Skeletal muscle tissue (tissue), 4 donors: ENCODE measurements around the gene PEX3. TPM values are rescaled to one million over a fixed set of nuclear protein-coding genes. Genes with fewer than 3 reads are reported as not detected.

ENCODE experiments used
- H3K27ac ChIP-seq: one replicate; pipeline ENCODE4 v1.7.0; 2013; ENCODE audit warnings: mild to moderate bottlenecking, low read depth, low read length, inconsistent platforms
- H3K27me3 ChIP-seq, 3 donors: one replicate each; pipeline ENCODE4 v1.7.0; 2013; ENCODE audit warnings: low read length in 3 of 3; ENCODE audit not compliant: control insufficient read depth in 3 of 3, insufficient read depth in 3 of 3
- H3K36me3 ChIP-seq, 3 donors: one replicate each; pipeline ENCODE4 v1.7.0; 2013; ENCODE audit warnings: low read length in 3 of 3; ENCODE audit not compliant: control insufficient read depth in 3 of 3, insufficient read depth in 3 of 3
- H3K4me1 ChIP-seq, 3 donors: one replicate each; pipeline ENCODE4 v1.7.0; 2013; ENCODE audit warnings: low read length in 3 of 3, mild to moderate bottlenecking in 3 of 3; ENCODE audit not compliant: control insufficient read depth in 3 of 3, insufficient read depth in 3 of 3
- H3K4me3 ChIP-seq, 3 donors: one replicate each; pipeline ENCODE4 v1.7.0; 2013; ENCODE audit warnings: low read length in 3 of 3
- H3K9ac ChIP-seq, 3 donors: one replicate each; pipeline ENCODE4 v1.7.0; 2013; ENCODE audit warnings: low read length in 3 of 3, mild to moderate bottlenecking in 3 of 3, moderate library complexity in 2 of 3, low read depth in 1 of 3
- H3K9me3 ChIP-seq, 3 donors: one replicate each; pipeline ENCODE4 v1.7.0; 2013; ENCODE audit warnings: low read length in 3 of 3; ENCODE audit not compliant: control insufficient read depth in 3 of 3
- total RNA-seq: library from RNA; depleted of rRNA; stranded (reverse); fragments of >200 nt; gene quantifications from one replicate; pipeline ENCODE4 v1.2.3, GENCODE V29; 2014
- donor health status: Osteomylitis.

The PEX3 gene
- total RNA-seq, 1 donor from 2014 or later = 15.7 TPM

DNA sequence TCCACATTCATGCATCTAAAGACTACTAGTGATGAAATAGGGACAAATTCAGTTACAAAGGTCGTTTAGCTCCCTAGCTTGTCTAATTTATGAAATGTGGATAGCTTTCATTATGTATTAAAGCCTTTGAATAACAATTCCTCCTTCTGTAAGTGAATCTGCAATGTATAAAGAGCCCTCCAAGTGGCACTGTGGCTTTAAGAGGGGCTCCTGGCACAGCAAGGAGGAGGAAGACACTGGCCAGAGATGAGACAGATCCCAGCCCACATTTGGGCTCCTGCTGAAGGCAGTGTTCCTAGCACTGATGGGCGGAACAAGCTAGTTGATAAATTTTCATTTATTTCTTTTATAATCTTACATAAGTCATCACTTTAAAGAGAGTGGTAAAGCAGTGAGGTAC lies 78.5 kb downstream of the PEX3 start:
- H3K27ac ChIP-seq = no peak overlapping the region
- no peak overlapping the region for H3K9ac ChIP-seq
- no peaks in the 10 kb centered on the region for H3K4me1 ChIP-seq
- no peak overlapping the region for H3K4me3 ChIP-seq
- H3K9me3 ChIP-seq = no peaks in the 10 kb centered on the region
- peaks cover 0 to 3% (median 2%) of the 10 kb centered on the region in 3 donors for H3K27me3 ChIP-seq
- no peaks in the 10 kb centered on the region for H3K36me3 ChIP-seq

GRCh38 chr6:143531720-143532499 lies 81.3 kb downstream of the PEX3 start:
- no peak overlapping the region for H3K27ac ChIP-seq
- H3K36me3 ChIP-seq = no peaks in the 10 kb centered on the region
- peaks cover 2 to 7% (median 3%) of the 10 kb centered on the region in 3 donors for H3K27me3 ChIP-seq
- no peak overlapping the region for H3K4me3 ChIP-seq
- no peak overlapping the region for H3K9ac ChIP-seq
- peaks cover 3 to 4% (median 3%) of the 10 kb centered on the region in 3 donors for H3K4me1 ChIP-seq
- no peaks in the 10 kb centered on the region for H3K9me3 ChIP-seq

- H3K27me3 ChIP-seq = peaks cover 5 to 25% (median 23%) of the 10 kb centered on the region in 3 donors
- H3K4me1 ChIP-seq = peaks cover 4 to 11% (median 9%) of the 10 kb centered on the region in 3 donors
- H3K9ac ChIP-seq = no peak overlapping the region
- H3K4me3 ChIP-seq = no peak overlapping the region
- H3K27ac ChIP-seq = no peak overlapping the region
- no peaks in the 10 kb centered on the region for H3K9me3 ChIP-seq
- H3K36me3 ChIP-seq = no peaks in the 10 kb centered on the region
Measured at GRCh38 chr6:143535189-143535614, 84.6 kb downstream of the PEX3 start.

- Histone ChIP-seq H3K9me3 (no peaks in the 10 kb centered on the region), H3K27me3 (peaks cover 5 to 25% (median 25%) of the 10 kb centered on the region in 3 donors), H3K4me1 (peaks cover 4 to 11% (median 9%) of the 10 kb centered on the region in 3 donors), H3K4me3 (peak overlapping the region in 2 of 3 donors; percentile 40 to 67), H3K36me3 (no peaks in the 10 kb centered on the region), H3K27ac (no peak overlapping the region), H3K9ac (peak overlapping the region in 1 of 3 donors; percentile 14)
Measured at GRCh38 chr6:143536461-143536865, 85.9 kb downstream of the PEX3 start.

- no peaks in the 10 kb centered on the region for H3K9me3 ChIP-seq
- peak overlapping the region in 2 of 3 donors; percentile 32 to 54 for H3K9ac ChIP-seq
- H3K4me3 ChIP-seq = peak overlapping the region; percentile 59 to 80 (median 65)
- no peaks in the 10 kb centered on the region for H3K36me3 ChIP-seq
- peaks cover 3 to 29% (median 25%) of the 10 kb centered on the region in 3 donors for H3K27me3 ChIP-seq
- no peak overlapping the region for H3K27ac ChIP-seq
- peaks cover 4 to 11% (median 9%) of the 10 kb centered on the region in 3 donors for H3K4me1 ChIP-seq
Measured at GRCh38 chr6:143536866-143537691, 86.5 kb downstream of the PEX3 start.

DNA sequence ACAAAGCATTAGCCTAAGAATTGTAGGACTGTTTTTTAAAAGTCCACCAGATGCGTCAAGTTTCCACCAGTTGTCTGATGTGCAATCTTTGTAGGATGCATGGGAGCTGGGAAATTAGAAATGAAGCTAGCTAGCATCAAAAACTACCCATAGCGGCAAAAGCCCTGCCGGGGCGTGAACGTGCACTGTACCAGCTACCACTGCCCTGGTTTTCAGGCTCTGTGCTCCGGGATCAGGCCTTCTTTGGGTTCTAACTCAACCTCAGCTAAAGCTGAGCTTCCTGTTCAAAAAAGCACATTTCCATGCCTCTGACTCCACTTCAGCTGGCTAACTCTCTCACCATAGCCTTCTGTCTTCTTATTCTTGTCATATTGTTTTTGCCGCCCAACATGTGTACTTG lies 87.8 kb downstream of the PEX3 start:
- no peak overlapping the region for H3K9ac ChIP-seq
- peaks cover 3 to 26% (median 25%) of the 10 kb centered on the region in 3 donors for H3K27me3 ChIP-seq
- H3K27ac ChIP-seq = no peak overlapping the region
- peaks cover 4 to 11% (median 9%) of the 10 kb centered on the region in 3 donors for H3K4me1 ChIP-seq
- no peaks in the 10 kb centered on the region for H3K9me3 ChIP-seq
- H3K4me3 ChIP-seq = no peak overlapping the region
- no peaks in the 10 kb centered on the region for H3K36me3 ChIP-seq

- H3K9ac ChIP-seq = no peak overlapping the region
- peaks cover 3 to 26% (median 25%) of the 10 kb centered on the region in 3 donors for H3K27me3 ChIP-seq
- H3K4me3 ChIP-seq = no peak overlapping the region
- H3K36me3 ChIP-seq = no peaks in the 10 kb centered on the region
- H3K4me1 ChIP-seq = peaks cover 4 to 11% (median 9%) of the 10 kb centered on the region in 3 donors
- H3K27ac ChIP-seq = no peak overlapping the region
- H3K9me3 ChIP-seq = no peaks in the 10 kb centered on the region
Measured at GRCh38 chr6:143539106-143539505, 88.5 kb downstream of the PEX3 start.

DNA sequence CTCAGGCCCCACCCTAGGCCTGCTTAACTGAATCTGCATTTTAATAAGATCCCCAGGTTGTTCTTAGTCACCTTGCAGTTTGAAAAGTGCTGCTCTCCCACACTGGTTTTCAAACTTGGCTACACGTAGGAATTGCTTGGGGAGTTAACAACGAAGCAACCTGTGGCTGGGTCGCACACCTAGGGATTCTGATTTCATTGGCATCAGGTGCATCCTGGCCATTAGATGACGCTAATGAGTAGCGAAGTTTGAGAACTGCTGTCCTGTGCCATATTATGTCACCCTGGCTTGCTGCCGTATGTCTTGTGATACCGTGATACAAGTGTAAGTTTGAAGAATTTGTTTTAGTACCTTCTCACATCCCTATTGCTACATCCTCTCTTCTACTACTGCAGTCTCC lies 89.1 kb downstream of the PEX3 start:
- H3K9me3 ChIP-seq = no peaks in the 10 kb centered on the region
- H3K4me3 ChIP-seq = no peak overlapping the region
- no peak overlapping the region for H3K27ac ChIP-seq
- peaks cover 4 to 11% (median 9%) of the 10 kb centered on the region in 3 donors for H3K4me1 ChIP-seq
- no peak overlapping the region for H3K9ac ChIP-seq
- no peaks in the 10 kb centered on the region for H3K36me3 ChIP-seq
- peaks cover 3 to 26% (median 25%) of the 10 kb centered on the region in 3 donors for H3K27me3 ChIP-seq

- peaks cover 4 to 11% (median 9%) of the 10 kb centered on the region in 3 donors for H3K4me1 ChIP-seq
- H3K9ac ChIP-seq = no peak overlapping the region
- no peak overlapping the region for H3K27ac ChIP-seq
- no peak overlapping the region for H3K4me3 ChIP-seq
- H3K36me3 ChIP-seq = no peaks in the 10 kb centered on the region
- peaks cover 3 to 26% (median 23%) of the 10 kb centered on the region in 3 donors for H3K27me3 ChIP-seq
- H3K9me3 ChIP-seq = no peaks in the 10 kb centered on the region
Measured at GRCh38 chr6:143540192-143540591, 89.6 kb downstream of the PEX3 start.
